Measurements from ENCODE around the gene NUPR1. TPM values are rescaled to one million over a fixed set of nuclear protein-coding genes. Genes with fewer than 3 reads are reported as not detected.
A peak's percentile ranks its signal among the peaks of the same experiment; 100 is the strongest.

NUPR1 gene
- total RNA-seq, 1 donor from 2014 or later, result 3.8 TPM

GRCh38 chr16:28573738-28574718, 35.3 kb upstream of the NUPR1 start:
- peaks cover 3% of the 10 kb centered on the region for H3K36me3 Mint-ChIP-seq (ENCODE audit: low read depth, unreplicated experiment)

GRCh38 chr16:28572696-28573510, 34.1 kb upstream of the NUPR1 start:
- Histone ChIP-seq H4K20me1 (ENCODE audit: insufficient read depth, low read length) (peaks cover 31% of the 10 kb centered on the region), H3K4me3 (ENCODE audit: insufficient read depth, low read depth, low read length) (no peak overlapping the region), H3K79me2 (ENCODE audit: insufficient read depth, low read length) (peaks cover 2% of the 10 kb centered on the region), H3K36me3 (ENCODE audit: insufficient read depth, low read length) (no peaks in the 10 kb centered on the region), H3K9me3 (ENCODE audit: insufficient read depth, low read depth, low read length) (no peaks in the 10 kb centered on the region), H3K9ac (ENCODE audit: low read length) (no peak overlapping the region), H3K4me2 (ENCODE audit: low read length) (peak overlapping the region; percentile 28), H3K4me1 (ENCODE audit: insufficient read depth, low read length) (no peaks in the 10 kb centered on the region), H3K27me3 (ENCODE audit: insufficient read depth, low read length) (no peaks in the 10 kb centered on the region), H2AFZ (ENCODE audit: low read depth, low read length) (peak overlapping the region; percentile 5), H3K27ac (ENCODE audit: low read depth, low read length) (no peak overlapping the region)
- FAIRE-seq (no peak), DNase-seq (ENCODE audit: low read depth) (no peak)
- TF ChIP-seq CTCF (IDR thresholded peaks at IDR 0.05; ENCODE audit: insufficient read depth, low read depth, low read length) (no peak), EZH2 (IDR thresholded peaks at IDR 0.05; ENCODE audit: insufficient read depth, low read length) (no peak)
- Mint-ChIP-seq H3K27me3 (ENCODE audit: low read depth, unreplicated experiment) (no peaks in the 10 kb centered on the region), H3K4me1 (ENCODE audit: low read depth, unreplicated experiment) (peaks cover 15% of the 10 kb centered on the region), H3K27ac (ENCODE audit: unreplicated experiment) (peak overlapping the region; percentile 70), H3K9me3 (ENCODE audit: unreplicated experiment) (no peaks in the 10 kb centered on the region), H3K4me3 (ENCODE audit: unreplicated experiment) (no peak overlapping the region), H3K36me3 (ENCODE audit: low read depth, unreplicated experiment) (peaks cover 3% of the 10 kb centered on the region)

More at GRCh38 chr16:28573738-28574718, 35.3 kb upstream of the NUPR1 start:
- TF ChIP-seq EZH2 (IDR thresholded peaks at IDR 0.05; ENCODE audit: insufficient read depth, low read length) (no peak), CTCF (IDR thresholded peaks at IDR 0.05; ENCODE audit: insufficient read depth, low read depth, low read length) (no peak)
- Mint-ChIP-seq H3K27ac (ENCODE audit: unreplicated experiment) (no peak overlapping the region), H3K27me3 (ENCODE audit: low read depth, unreplicated experiment) (no peaks in the 10 kb centered on the region), H3K9me3 (ENCODE audit: unreplicated experiment) (no peaks in the 10 kb centered on the region), H3K4me3 (ENCODE audit: unreplicated experiment) (no peak overlapping the region), H3K4me1 (ENCODE audit: low read depth, unreplicated experiment) (peaks cover 14% of the 10 kb centered on the region)
- Histone ChIP-seq H4K20me1 (ENCODE audit: insufficient read depth, low read length) (peaks cover 31% of the 10 kb centered on the region), H2AFZ (ENCODE audit: low read depth, low read length) (no peak overlapping the region), H3K9me3 (ENCODE audit: insufficient read depth, low read depth, low read length) (no peaks in the 10 kb centered on the region), H3K27me3 (ENCODE audit: insufficient read depth, low read length) (no peaks in the 10 kb centered on the region), H3K4me1 (ENCODE audit: insufficient read depth, low read length) (no peaks in the 10 kb centered on the region), H3K36me3 (ENCODE audit: insufficient read depth, low read length) (no peaks in the 10 kb centered on the region), H3K27ac (ENCODE audit: low read depth, low read length) (no peak overlapping the region), H3K79me2 (ENCODE audit: insufficient read depth, low read length) (peaks cover 2% of the 10 kb centered on the region), H3K4me3 (ENCODE audit: insufficient read depth, low read depth, low read length) (no peak overlapping the region), H3K9ac (ENCODE audit: low read length) (no peak overlapping the region), H3K4me2 (ENCODE audit: low read length) (no peak overlapping the region)
- DNase-seq (ENCODE audit: low read depth) (no peak), FAIRE-seq (no peak)
